ENCODE data around the gene APBB2.

Gene APBB2

GRCh38 chr4:41185614-41186592 is 28.4 kb downstream of the APBB2 start:
- DNase-seq = no peak

- no peak for DNase-seq
These were observed 30.3 kb downstream of the APBB2 start for GRCh38 chr4:41184009-41184408.

GRCh38 chr4:41183021-41183553 is 31.3 kb downstream of the APBB2 start:
- no peak for DNase-seq

- DNase-seq = no peak
These were observed 33.3 kb downstream of the APBB2 start for GRCh38 chr4:41181037-41181436.

GRCh38 chr4:41179498-41180195 is 34.7 kb downstream of the APBB2 start:
- DNase-seq = no peak

- no peak for DNase-seq
These were observed 35.7 kb downstream of the APBB2 start for GRCh38 chr4:41178372-41179370.

GRCh38 chr4:41177016-41177415 is 37.3 kb downstream of the APBB2 start:
- DNase-seq = no peak

- DNase-seq = no peak
These were observed 38.0 kb downstream of the APBB2 start for GRCh38 chr4:41176340-41176739.

GRCh38 chr4:41175794-41176193 is 38.5 kb downstream of the APBB2 start:
- no peak for DNase-seq

GRCh38 chr4:41174444-41174843 is 39.9 kb downstream of the APBB2 start:
- no peak for DNase-seq

GRCh38 chr4:41172786-41173185 is 41.6 kb downstream of the APBB2 start:
- no peak for DNase-seq

GRCh38 chr4:41169256-41169800 is 45.0 kb downstream of the APBB2 start:
- DNase-seq = no peak

GRCh38 chr4:41167191-41167590 is 47.2 kb downstream of the APBB2 start:
- no peak for DNase-seq

GRCh38 chr4:41164405-41164804 is 49.9 kb downstream of the APBB2 start:
- no peak for DNase-seq

GRCh38 chr4:41161355-41161754 is 53.0 kb downstream of the APBB2 start:
- no peak for DNase-seq

- DNase-seq = no peak
These were observed 53.5 kb downstream of the APBB2 start for GRCh38 chr4:41160856-41161255.

- no peak for DNase-seq
These were observed 54.1 kb downstream of the APBB2 start for GRCh38 chr4:41160012-41160789.

- no peak for DNase-seq
These were observed 55.6 kb downstream of the APBB2 start for GRCh38 chr4:41158756-41159155.

- DNase-seq = no peak
These were observed 56.1 kb downstream of the APBB2 start for GRCh38 chr4:41158274-41158673.

- DNase-seq = no peak
These were observed 57.3 kb downstream of the APBB2 start for GRCh38 chr4:41157009-41157408.

GRCh38 chr4:41156574-41156973 is 57.8 kb downstream of the APBB2 start:
- no peak for DNase-seq

Measured in CD4-positive, alpha-beta T cell treated with Interleukin-6 for 4 hours (primary cell).